Umbilical cord (tissue), 2 donors: ENCODE results near the gene MYADML2. TPM values are rescaled to one million over a fixed set of nuclear protein-coding genes. Genes with fewer than 3 reads are reported as not detected.
"Not testable (repeated sequence)": the region's sequence is repeated elsewhere in the genome, so short reads cannot be mapped to it uniquely, and the experiment has no call there.

ENCODE experiments used
- DNase-seq: peaks from one replicate; pipeline ENCODE4 v3.0.0-alpha.2; 2015; ENCODE audit warnings: low spot score
- total RNA-seq: library from RNA; depleted of rRNA; stranded (reverse); fragments of >200 nt; gene quantifications from one replicate; pipeline ENCODE4 v1.2.3, GENCODE V29; 2014; ENCODE audit warnings: low replicate concordance; ENCODE audit not compliant: insufficient read depth

The MYADML2 gene
- total RNA-seq, 1 donor from 2014 or later, result 0.72 TPM

- DNase-seq, result peak; percentile 77
Measured at GRCh38 chr17:81926451-81927151, 20.4 kb downstream of the MYADML2 start.

GRCh38 chr17:81925860-81926450 lies 21.1 kb downstream of the MYADML2 start:
- no peak for DNase-seq

GRCh38 chr17:81924557-81925532 lies 22.2 kb downstream of the MYADML2 start:
- DNase-seq, result no peak

GRCh38 chr17:81923302-81924260 lies 23.5 kb downstream of the MYADML2 start:
- DNase-seq, result peak; percentile 87

GRCh38 chr17:81922566-81923301 lies 24.3 kb downstream of the MYADML2 start:
- DNase-seq, result no peak

GRCh38 chr17:81921996-81922565 lies 25.0 kb downstream of the MYADML2 start:
- no peak for DNase-seq

- no peak for DNase-seq
Measured at GRCh38 chr17:81921537-81921862, 25.5 kb downstream of the MYADML2 start.

- DNase-seq, result no peak
Measured at GRCh38 chr17:81920612-81921536, 26.2 kb downstream of the MYADML2 start.

- no peak for DNase-seq
Measured at GRCh38 chr17:81918832-81919545, 28.0 kb downstream of the MYADML2 start.

- not testable (repeated sequence) for DNase-seq
Measured at GRCh38 chr17:81918333-81918669, 28.7 kb downstream of the MYADML2 start.

- peak; percentile 72 for DNase-seq
Measured at GRCh38 chr17:81917565-81918332, 29.3 kb downstream of the MYADML2 start, which contains the start of gene SIRT7. SIRT7 (minus strand) TSS chr17:81918176; CDS start chr17:81918131, 45 bp downstream.

- no peak for DNase-seq
Measured at GRCh38 chr17:81916234-81917001, 30.6 kb downstream of the MYADML2 start.

- no peak for DNase-seq
Measured at GRCh38 chr17:81915331-81915730, 31.7 kb downstream of the MYADML2 start.

- no peak for DNase-seq
Measured at GRCh38 chr17:81914103-81914850, 32.8 kb downstream of the MYADML2 start.

- DNase-seq, result no peak
Measured at GRCh38 chr17:81913394-81914102, 33.5 kb downstream of the MYADML2 start.
